CD4-positive, CD25-positive, alpha-beta regulatory T cell (primary cell): Measurements from ENCODE around the gene ENTHD1. TPM values are rescaled to one million over a fixed set of nuclear protein-coding genes. Genes with fewer than 3 reads are reported as not detected.
A peak's percentile ranks its signal among the peaks of the same experiment; 100 is the strongest.
"Not testable (repeated sequence)": the region's sequence is repeated elsewhere in the genome, so short reads cannot be mapped to it uniquely, and the experiment has no call there.

ENCODE experiments used
- ATAC-seq, 2 donors: fragments of 150-1000 bp; cut with Tn5 transposase; one replicate each; pipeline ENCODE4 v1.10.0; 2021; ENCODE audit warnings: low read depth in 2 of 2, moderate number of reproducible peaks in 2 of 2, moderate library complexity in 1 of 2
- DNase-seq, 3 donors: peaks; one replicate each; pipeline versions ENCODE4 v3.0.0 to v3.0.0-alpha.2; 2012 to 2022; ENCODE audit warnings: mixed read lengths in 1 of 3
- H3K27ac ChIP-seq: one replicate; pipeline ENCODE4 v1.7.0; 2013; ENCODE audit warnings: mild to moderate bottlenecking, low read length; ENCODE audit not compliant: insufficient read depth, poor library complexity, severe bottlenecking
- H3K27me3 ChIP-seq: one replicate; pipeline ENCODE4 v1.7.0; 2013; ENCODE audit warnings: low read length; ENCODE audit not compliant: control insufficient read depth, insufficient read depth
- H3K36me3 ChIP-seq: one replicate; pipeline ENCODE4 v1.7.0; 2013; ENCODE audit warnings: mild to moderate bottlenecking, low read length, moderate library complexity; ENCODE audit not compliant: control insufficient read depth, insufficient read depth
- H3K4me1 ChIP-seq: 2 replicates; pipeline ENCODE4 v1.7.0; 2013; ENCODE audit warnings: mild to moderate bottlenecking, low read length; ENCODE audit not compliant: insufficient read depth, control insufficient read depth, poor library complexity, severe bottlenecking
- H3K4me3 ChIP-seq: one replicate; pipeline ENCODE4 v1.7.0; 2013; ENCODE audit warnings: low read depth, mild to moderate bottlenecking, low read length, moderate library complexity
- H3K9me3 ChIP-seq, 2 experiments: 1 replicate in 1 of 2; 2 replicates in 1 of 2; pipeline ENCODE4 v1.7.0; 2013; ENCODE audit warnings: low read length in 2 of 2, mild to moderate bottlenecking in 1 of 2, moderate library complexity in 1 of 2; ENCODE audit not compliant: control insufficient read depth in 2 of 2
- H3K27ac Mint-ChIP-seq, 3 donors: one replicate each; pipeline ENCODE4 v1.8.0; 2020 to 2022; ENCODE audit warnings: mild to moderate bottlenecking in 3 of 3, mixed read lengths in 3 of 3, moderate library complexity in 2 of 3
- H3K27me3 Mint-ChIP-seq: one replicate; pipeline ENCODE4 v1.8.0; 2022; ENCODE audit warnings: mild to moderate bottlenecking, mixed read lengths
- H3K36me3 Mint-ChIP-seq: one replicate; pipeline ENCODE4 v1.8.0; 2020; ENCODE audit warnings: mixed read lengths
- H3K4me1 Mint-ChIP-seq, 4 donors: one replicate each; pipeline ENCODE4 v1.8.0; 2020 to 2022; ENCODE audit warnings: mixed read lengths in 4 of 4, mild to moderate bottlenecking in 1 of 4
- H3K4me3 Mint-ChIP-seq, 4 donors: one replicate each; pipeline ENCODE4 v1.8.0; 2020 to 2022; ENCODE audit warnings: mild to moderate bottlenecking in 4 of 4, mixed read lengths in 4 of 4, moderate library complexity in 3 of 4
- H3K9me3 Mint-ChIP-seq, 7 donors: one replicate each; pipeline ENCODE4 v1.8.0; 2020 to 2022; ENCODE audit warnings: mixed read lengths in 7 of 7, mild to moderate bottlenecking in 3 of 7, moderate library complexity in 2 of 7
- polyA plus RNA-seq, 4 donors: library from polyadenylated mRNA; unstranded; fragments of 300-500 nt; fragmentation: Illumina TruSeq; gene quantifications; one replicate each; pipeline ENCODE4 v1.2.3, GENCODE V29; 2021
- total RNA-seq: library from RNA; stranded (reverse); gene quantifications from one replicate; pipeline ENCODE4 v1.2.3, GENCODE V29; 2022

ENTHD1 gene
- total and polyA plus RNA-seq, 5 donors from 2014 or later = 0.13 to 0.32 (median 0.18) TPM; not detected in 1

DNA sequence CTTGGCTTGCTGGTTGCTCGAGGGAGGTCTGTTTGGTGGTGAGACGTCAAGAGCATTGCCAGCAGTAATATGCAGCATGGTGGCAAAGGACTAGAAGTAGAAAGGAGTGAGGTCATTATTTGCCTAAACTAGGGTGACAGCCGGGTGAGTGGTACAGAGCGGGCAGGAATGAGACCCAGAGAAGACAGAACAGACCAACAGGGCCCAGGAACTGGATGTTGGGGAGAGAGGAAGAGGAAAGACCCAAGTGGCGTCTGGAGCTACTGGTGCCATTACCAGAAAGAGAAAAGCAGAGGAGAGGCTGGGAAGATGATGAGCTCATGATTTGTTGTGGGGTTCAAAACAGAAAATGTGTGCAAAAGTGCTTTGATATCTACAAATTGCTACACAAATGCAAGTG lies 158.7 kb downstream of the ENTHD1 start:
- Histone ChIP-seq H3K4me3 (no peak overlapping the region), H3K4me1 (no peaks in the 10 kb centered on the region), H3K27ac (no peak overlapping the region), H3K9me3 (no peaks in the 10 kb centered on the region), H3K27me3 (peaks cover 10% of the 10 kb centered on the region), H3K36me3 (no peaks in the 10 kb centered on the region)
- H3K4me3 Mint-ChIP-seq = no peak overlapping the region
- H3K36me3 Mint-ChIP-seq = no peaks in the 10 kb centered on the region
- H3K27ac Mint-ChIP-seq = peak overlapping the region in 1 of 3 donors; percentile 89
- peaks cover 0 to 6% (median 2%) of the 10 kb centered on the region in 7 donors for H3K9me3 Mint-ChIP-seq
- DNase-seq (no peak), ATAC-seq (no peak)
- peaks cover 7% of the 10 kb centered on the region for H3K27me3 Mint-ChIP-seq
- no peaks in the 10 kb centered on the region for H3K4me1 Mint-ChIP-seq

DNA sequence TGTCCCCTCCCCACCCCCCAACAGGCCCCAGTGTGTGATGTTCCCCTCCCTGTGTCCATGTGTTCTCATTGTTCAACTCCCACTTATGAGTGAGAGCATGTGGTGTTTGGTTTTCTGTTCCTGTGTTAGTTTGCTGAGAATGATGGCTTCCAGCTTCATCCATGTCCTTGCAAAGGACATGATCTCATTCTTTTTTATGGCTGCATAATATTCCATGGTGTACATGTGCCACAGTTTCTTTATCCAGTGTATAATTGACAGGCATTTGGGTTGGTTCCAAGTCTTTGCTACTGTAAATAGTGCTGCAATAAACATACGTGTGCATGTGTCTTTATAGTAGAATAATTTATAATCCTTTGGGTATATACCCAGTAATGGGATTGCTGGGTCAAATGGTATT lies 159.5 kb downstream of the ENTHD1 start:
- not testable (repeated sequence) for H3K4me1 Mint-ChIP-seq, ATAC-seq, H3K27ac Mint-ChIP-seq, H3K9me3 ChIP-seq, H3K27me3 Mint-ChIP-seq, H3K4me3 ChIP-seq, DNase-seq, H3K36me3 Mint-ChIP-seq, H3K36me3 ChIP-seq, H3K27me3 ChIP-seq, H3K9me3 Mint-ChIP-seq, H3K27ac ChIP-seq, H3K4me3 Mint-ChIP-seq, H3K4me1 ChIP-seq

DNA sequence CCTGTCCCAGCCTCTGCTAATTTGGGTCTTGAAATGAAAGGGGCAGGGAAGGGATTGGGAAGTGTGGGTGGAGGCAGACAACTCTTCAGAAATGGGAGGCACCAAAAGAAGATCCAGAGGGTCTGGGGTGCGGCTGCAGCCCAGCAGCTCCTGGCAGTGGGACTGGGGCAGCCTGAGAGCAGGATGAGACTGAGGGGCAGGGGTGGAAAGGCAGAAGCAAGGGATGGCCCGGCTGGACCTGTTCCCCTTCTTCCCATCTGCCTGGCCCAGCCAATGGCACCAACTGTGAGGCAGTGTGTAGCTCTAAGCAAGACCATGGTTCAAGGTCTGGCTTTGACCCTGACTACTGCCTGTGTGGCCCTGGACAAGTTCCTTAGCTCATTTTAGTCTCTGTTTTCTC lies 160.4 kb downstream of the ENTHD1 start:
- Mint-ChIP-seq H3K9me3 (peaks cover 0 to 4% (median 1%) of the 10 kb centered on the region in 7 donors), H3K36me3 (no peaks in the 10 kb centered on the region), H3K27ac (peak overlapping the region in 1 of 3 donors; percentile 38), H3K4me1 (no peaks in the 10 kb centered on the region), H3K27me3 (peaks cover 7% of the 10 kb centered on the region), H3K4me3 (no peak overlapping the region)
- Histone ChIP-seq H3K4me3 (no peak overlapping the region), H3K27me3 (peaks cover 10% of the 10 kb centered on the region), H3K36me3 (no peaks in the 10 kb centered on the region), H3K9me3 (no peaks in the 10 kb centered on the region), H3K27ac (no peak overlapping the region), H3K4me1 (no peaks in the 10 kb centered on the region)
- no peak for ATAC-seq
- DNase-seq = no peak

DNA sequence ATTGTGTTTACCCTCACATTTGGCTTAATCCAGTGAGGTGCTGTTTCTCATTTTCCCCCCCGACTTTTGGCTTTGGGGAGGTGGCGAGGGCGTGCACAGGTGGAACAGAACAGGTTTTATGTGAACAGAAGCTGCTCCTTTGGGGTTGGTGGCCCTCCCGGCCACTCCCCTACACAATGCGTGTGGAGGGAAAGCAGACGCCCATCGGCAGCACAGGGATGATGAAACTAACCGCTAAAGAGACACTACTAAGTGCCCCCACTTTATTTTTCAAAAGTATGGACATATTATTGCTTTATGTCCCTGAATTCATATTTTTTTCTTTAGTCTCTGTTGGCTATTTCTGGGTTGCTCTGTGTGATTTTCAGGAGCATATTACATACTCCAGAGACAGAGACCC lies 160.9 kb downstream of the ENTHD1 start:
- Mint-ChIP-seq H3K9me3 (peaks cover 0 to 4% (median 0%) of the 10 kb centered on the region in 7 donors), H3K36me3 (no peaks in the 10 kb centered on the region), H3K27ac (peak overlapping the region in 1 of 3 donors; percentile 69), H3K27me3 (peaks cover 4% of the 10 kb centered on the region), H3K4me3 (no peak overlapping the region), H3K4me1 (no peaks in the 10 kb centered on the region)
- H3K4me1 ChIP-seq = no peaks in the 10 kb centered on the region
- peaks cover 5% of the 10 kb centered on the region for H3K27me3 ChIP-seq
- no peaks in the 10 kb centered on the region for H3K9me3 ChIP-seq
- no peak for ATAC-seq
- no peak overlapping the region for H3K27ac ChIP-seq
- DNase-seq = no peak
- H3K36me3 ChIP-seq = no peaks in the 10 kb centered on the region
- H3K4me3 ChIP-seq = no peak overlapping the region

DNA sequence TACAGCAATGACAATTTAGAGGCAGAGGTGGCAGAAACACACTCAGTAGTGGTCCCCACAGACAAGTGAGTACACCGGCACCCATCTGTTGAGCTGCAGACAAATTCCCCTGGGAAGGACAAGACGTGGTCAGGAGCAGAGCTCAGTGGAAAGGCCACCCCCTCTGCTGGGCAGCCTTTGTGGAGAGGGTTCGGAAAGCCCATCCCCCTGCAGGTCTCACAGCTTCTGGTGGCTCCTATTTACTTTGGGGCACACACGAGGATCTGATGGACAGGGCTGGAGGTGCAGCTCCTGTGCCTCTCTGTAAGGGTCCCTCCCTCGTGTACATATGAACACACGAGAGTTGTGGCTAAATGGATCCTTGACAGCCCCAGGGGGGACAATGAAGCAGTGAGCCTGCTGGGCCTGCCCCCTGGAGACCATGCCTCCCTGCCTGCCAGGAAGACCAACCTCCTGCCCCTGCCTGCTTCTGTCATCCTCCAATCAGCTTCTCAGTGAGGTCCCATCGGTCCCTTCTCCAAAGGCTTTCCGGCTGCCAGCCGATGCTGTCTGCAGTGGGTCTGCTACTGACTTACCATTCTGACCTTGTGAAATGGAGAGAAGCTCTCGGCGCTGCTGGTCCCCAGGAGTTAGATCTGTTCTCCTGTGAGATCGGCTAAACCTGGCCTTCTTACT lies 161.5 kb downstream of the ENTHD1 start:
- Mint-ChIP-seq H3K27me3 (peaks cover 8% of the 10 kb centered on the region), H3K27ac (no peak overlapping the region), H3K9me3 (peaks cover 0 to 4% (median 0%) of the 10 kb centered on the region in 7 donors), H3K36me3 (no peaks in the 10 kb centered on the region), H3K4me3 (no peak overlapping the region), H3K4me1 (no peaks in the 10 kb centered on the region)
- ATAC-seq (no peak), DNase-seq (no peak)
- Histone ChIP-seq H3K27me3 (peaks cover 3% of the 10 kb centered on the region), H3K27ac (no peak overlapping the region), H3K36me3 (no peaks in the 10 kb centered on the region), H3K4me3 (no peak overlapping the region), H3K4me1 (no peaks in the 10 kb centered on the region), H3K9me3 (no peaks in the 10 kb centered on the region)

DNA sequence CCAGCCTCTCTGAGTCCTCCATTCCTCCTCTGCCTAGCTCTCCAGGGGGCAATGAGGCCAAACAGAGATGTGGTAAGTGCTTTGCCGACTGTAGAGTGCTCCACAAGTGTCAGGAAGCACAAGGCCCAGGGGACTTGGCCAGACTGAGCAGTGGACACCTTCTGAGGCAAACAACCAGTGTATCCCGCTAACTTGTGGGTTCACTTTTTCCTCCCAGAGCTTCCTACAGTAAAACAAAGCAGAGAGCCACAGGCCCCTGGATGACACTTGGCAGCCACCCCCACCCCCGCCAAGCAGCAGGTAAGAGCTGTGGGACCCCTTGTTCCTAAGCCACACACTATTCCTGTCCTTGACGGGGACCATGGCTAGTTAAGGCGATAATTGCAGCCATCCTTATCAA lies 162.1 kb downstream of the ENTHD1 start:
- DNase-seq (no peak), ATAC-seq (no peak)
- Mint-ChIP-seq H3K4me3 (no peak overlapping the region), H3K27ac (no peak overlapping the region), H3K4me1 (no peaks in the 10 kb centered on the region), H3K36me3 (no peaks in the 10 kb centered on the region), H3K9me3 (peaks cover 0 to 4% (median 0%) of the 10 kb centered on the region in 7 donors), H3K27me3 (peaks cover 12% of the 10 kb centered on the region)
- Histone ChIP-seq H3K36me3 (no peaks in the 10 kb centered on the region), H3K27me3 (peaks cover 2% of the 10 kb centered on the region), H3K4me1 (no peaks in the 10 kb centered on the region), H3K27ac (no peak overlapping the region), H3K4me3 (no peak overlapping the region), H3K9me3 (no peaks in the 10 kb centered on the region)

DNA sequence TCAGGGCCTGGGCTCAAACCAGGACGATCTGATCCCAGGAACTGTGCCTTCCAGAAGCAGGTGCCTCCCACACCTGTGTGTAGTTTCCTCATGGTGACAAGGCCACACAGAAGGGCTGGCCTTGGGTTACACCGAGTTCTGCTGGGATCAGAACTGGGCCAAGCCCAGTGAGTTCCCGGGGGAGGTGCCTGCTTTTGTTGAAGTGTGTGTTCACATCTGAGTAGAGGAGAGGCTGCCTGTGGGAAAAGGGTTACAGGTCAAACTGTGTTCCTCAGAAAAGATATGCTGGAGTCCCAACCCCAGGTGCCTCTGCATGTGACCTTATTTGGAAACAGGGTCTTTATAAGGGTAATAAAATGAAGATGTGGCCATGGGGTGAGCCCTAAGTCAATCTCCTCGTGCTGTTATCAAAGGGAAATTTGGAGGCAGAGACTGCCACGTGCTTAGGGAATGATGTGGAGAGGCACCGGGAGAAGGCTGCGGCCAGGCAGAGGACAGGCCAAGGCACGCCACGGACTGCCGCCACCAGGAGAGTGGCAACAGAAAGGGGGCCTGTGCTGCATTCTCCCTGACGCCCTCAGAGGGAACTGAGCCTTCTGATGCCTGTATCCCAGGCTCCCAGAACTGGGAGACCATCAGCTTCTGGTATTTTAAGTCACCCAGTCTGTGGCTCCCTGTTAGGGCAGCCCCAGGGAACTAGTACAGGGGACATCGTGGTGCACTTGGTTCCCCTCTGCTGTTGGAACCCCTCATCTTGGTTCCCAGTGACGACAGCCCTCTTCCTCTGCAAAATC lies 164.2 kb downstream of the ENTHD1 start:
- no peaks in the 10 kb centered on the region for H3K4me1 ChIP-seq
- H3K4me3 ChIP-seq = no peak overlapping the region
- ATAC-seq = no peak
- no peak overlapping the region for H3K27ac ChIP-seq
- Mint-ChIP-seq H3K27ac (no peak overlapping the region), H3K36me3 (no peaks in the 10 kb centered on the region), H3K27me3 (peaks cover 12% of the 10 kb centered on the region), H3K9me3 (peaks cover 0 to 2% (median 0%) of the 10 kb centered on the region in 7 donors), H3K4me1 (no peaks in the 10 kb centered on the region), H3K4me3 (no peak overlapping the region)
- DNase-seq = no peak
- H3K36me3 ChIP-seq = no peaks in the 10 kb centered on the region
- H3K27me3 ChIP-seq = no peaks in the 10 kb centered on the region
- no peaks in the 10 kb centered on the region for H3K9me3 ChIP-seq
